Activated CD8-positive, alpha-beta T cell treated with anti-CD3 and anti-CD28 coated beads for 36 hours (primary cell): ENCODE results near the gene ZNF254. TPM values are rescaled to one million over a fixed set of nuclear protein-coding genes. Genes with fewer than 3 reads are reported as not detected.
"Not testable (repeated sequence)": the region's sequence is repeated elsewhere in the genome, so short reads cannot be mapped to it uniquely, and the experiment has no call there.

Experiments
- ATAC-seq: fragments of 200-7000 bp; cut with Tn5 transposase; one replicate; pipeline ENCODE4 v1.10.0; 2021; ENCODE audit warnings: mild to moderate bottlenecking, moderate library complexity
- CTCF ChIA-PET: fragments of 350-600 bp; sonication (Branson Sonifier 250); formaldehyde crosslinking; loops from one replicate; lab custom pipeline; 2021; ENCODE audit warnings: antibody characterized with exemption; lab: Charles Lee
- POLR2A ChIA-PET: fragments of 350-600 bp; sonication (Branson Sonifier 250); formaldehyde crosslinking; loops from one replicate; lab custom pipeline; 2021; ENCODE audit warnings: antibody characterized with exemption; lab: Charles Lee
- DNase-seq: peaks from one replicate; pipeline ENCODE4 v3.0.0-alpha.2; 2020
- H3K27ac Mint-ChIP-seq: one replicate; pipeline ENCODE4 v1.8.0; 2021; ENCODE audit warnings: mild to moderate bottlenecking, mixed read lengths
- H3K27me3 Mint-ChIP-seq: one replicate; pipeline ENCODE4 v1.8.0; 2021; ENCODE audit warnings: mixed read lengths
- H3K36me3 Mint-ChIP-seq: one replicate; pipeline ENCODE4 v1.8.0; 2021; ENCODE audit warnings: low read depth, mixed read lengths
- H3K4me1 Mint-ChIP-seq: one replicate; pipeline ENCODE4 v1.8.0; 2021; ENCODE audit warnings: low read depth, mixed read lengths
- H3K4me3 Mint-ChIP-seq: one replicate; pipeline ENCODE4 v1.8.0; 2021; ENCODE audit warnings: mild to moderate bottlenecking, moderate library complexity, mixed read lengths
- H3K9me3 Mint-ChIP-seq: one replicate; pipeline ENCODE4 v1.8.0; 2021; ENCODE audit warnings: mixed read lengths
- intact Hi-C: fragments of 100-400 bp; cut with micrococcal nuclease; formaldehyde crosslinking; loops from one replicate; pipeline ENCODE4 v1.10.0; 2022
- total RNA-seq, 2 experiments: library from RNA; stranded (reverse); gene quantifications; one replicate each; pipeline ENCODE4 v1.2.3, GENCODE V29; 2021
- TF ChIP-seq, protein P1 (sequence below): fragments of 200-600 bp; IDR thresholded peaks from one replicate; pipeline ENCODE4 v1.8.0; 2022; ENCODE audit warnings: antibody characterized with exemption, mild to moderate bottlenecking

ZNF254 gene
- total RNA-seq, 2 experiments from 2014 or later = 9.7 to 10.0 TPM

DNA sequence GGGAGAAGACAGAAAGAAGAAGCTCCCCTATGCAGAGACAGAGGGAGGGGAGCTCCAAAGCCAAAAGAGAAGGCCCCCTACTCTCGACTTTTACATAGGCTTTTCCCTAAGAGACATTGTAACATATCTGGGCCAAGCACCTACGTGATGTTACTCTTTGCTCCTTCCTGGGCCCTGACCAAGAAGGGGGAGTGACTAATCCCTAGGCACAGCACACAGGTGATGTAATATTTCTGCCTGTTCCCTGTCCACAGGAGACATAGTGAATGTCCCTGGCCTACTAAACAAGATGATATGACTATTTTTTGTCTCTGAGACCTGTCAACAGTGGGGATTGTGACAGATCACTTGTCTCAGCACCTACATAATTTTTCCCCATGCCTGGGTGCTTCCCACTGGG lies 15.9 kb upstream of the ZNF254 start:
- intact Hi-C loops = no loop called here
- TF ChIP-seq, protein P1, sequence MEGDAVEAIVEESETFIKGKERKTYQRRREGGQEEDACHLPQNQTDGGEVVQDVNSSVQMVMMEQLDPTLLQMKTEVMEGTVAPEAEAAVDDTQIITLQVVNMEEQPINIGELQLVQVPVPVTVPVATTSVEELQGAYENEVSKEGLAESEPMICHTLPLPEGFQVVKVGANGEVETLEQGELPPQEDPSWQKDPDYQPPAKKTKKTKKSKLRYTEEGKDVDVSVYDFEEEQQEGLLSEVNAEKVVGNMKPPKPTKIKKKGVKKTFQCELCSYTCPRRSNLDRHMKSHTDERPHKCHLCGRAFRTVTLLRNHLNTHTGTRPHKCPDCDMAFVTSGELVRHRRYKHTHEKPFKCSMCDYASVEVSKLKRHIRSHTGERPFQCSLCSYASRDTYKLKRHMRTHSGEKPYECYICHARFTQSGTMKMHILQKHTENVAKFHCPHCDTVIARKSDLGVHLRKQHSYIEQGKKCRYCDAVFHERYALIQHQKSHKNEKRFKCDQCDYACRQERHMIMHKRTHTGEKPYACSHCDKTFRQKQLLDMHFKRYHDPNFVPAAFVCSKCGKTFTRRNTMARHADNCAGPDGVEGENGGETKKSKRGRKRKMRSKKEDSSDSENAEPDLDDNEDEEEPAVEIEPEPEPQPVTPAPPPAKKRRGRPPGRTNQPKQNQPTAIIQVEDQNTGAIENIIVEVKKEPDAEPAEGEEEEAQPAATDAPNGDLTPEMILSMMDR = no peak
- H3K27me3 Mint-ChIP-seq = no peaks in the 10 kb centered on the region
- H3K36me3 Mint-ChIP-seq = peaks cover 63% of the 10 kb centered on the region
- DNase-seq = no peak
- H3K4me3 Mint-ChIP-seq = no peak overlapping the region
- H3K27ac Mint-ChIP-seq = no peak overlapping the region
- no peak for ATAC-seq
- ChIA-PET CTCF (no interaction called here), POLR2A (no interaction called here)
- H3K9me3 Mint-ChIP-seq = peaks cover 5% of the 10 kb centered on the region
- no peaks in the 10 kb centered on the region for H3K4me1 Mint-ChIP-seq

DNA sequence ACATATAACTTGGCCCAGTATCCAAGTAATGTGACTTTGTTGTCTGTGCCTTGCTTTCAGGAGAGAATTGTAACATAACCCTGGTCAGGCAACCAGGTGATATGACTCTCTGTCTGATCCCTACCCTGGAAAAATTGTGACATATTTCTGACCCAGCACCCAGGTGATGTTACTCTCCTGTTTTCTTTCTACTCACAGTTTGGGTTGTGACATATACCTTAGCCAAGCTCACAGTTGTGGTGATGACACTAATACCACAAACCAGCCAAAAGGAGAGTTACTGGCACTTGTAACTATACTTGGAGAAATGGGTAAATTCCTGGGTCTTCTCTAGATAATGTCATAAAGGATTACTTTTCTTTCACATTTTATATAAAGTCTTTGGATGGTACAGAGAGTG lies 14.3 kb upstream of the ZNF254 start:
- CTCF ChIA-PET = no interaction called here
- Mint-ChIP-seq H3K27ac (no peak overlapping the region), H3K4me3 (no peak overlapping the region), H3K36me3 (peaks cover 56% of the 10 kb centered on the region), H3K4me1 (no peaks in the 10 kb centered on the region), H3K9me3 (peaks cover 5% of the 10 kb centered on the region), H3K27me3 (no peaks in the 10 kb centered on the region)
- DNase-seq (no peak), ATAC-seq (no peak)
- intact Hi-C loops = no loop called here
- TF ChIP-seq, protein P1 = no peak
- POLR2A ChIA-PET = no interaction called here

DNA sequence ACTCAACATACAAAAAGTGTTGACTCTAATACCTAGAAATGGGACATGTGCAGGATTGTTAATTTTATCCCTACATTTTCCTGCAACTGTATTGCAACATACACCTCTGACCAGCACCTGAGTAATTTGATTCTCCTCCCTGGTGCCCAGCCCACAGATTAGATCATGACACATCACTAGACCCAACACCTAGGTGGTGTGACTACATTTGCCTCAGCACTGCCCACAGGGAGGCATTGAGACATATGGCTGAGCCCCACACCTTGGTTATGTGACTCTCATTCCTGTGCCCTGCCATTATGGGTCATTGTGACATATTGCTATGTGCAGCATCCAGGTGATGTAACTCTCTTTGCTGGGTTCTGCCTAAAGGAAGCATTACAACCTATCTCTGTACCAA lies 13.2 kb upstream of the ZNF254 start:
- peaks cover 49% of the 10 kb centered on the region for H3K36me3 Mint-ChIP-seq
- no peaks in the 10 kb centered on the region for H3K27me3 Mint-ChIP-seq
- no peaks in the 10 kb centered on the region for H3K4me1 Mint-ChIP-seq
- H3K4me3 Mint-ChIP-seq = no peak overlapping the region
- intact Hi-C loops = no loop called here
- no peak for ATAC-seq
- H3K27ac Mint-ChIP-seq = no peak overlapping the region
- TF ChIP-seq, protein P1 = no peak
- CTCF ChIA-PET = no interaction called here
- DNase-seq = no peak
- POLR2A ChIA-PET = no interaction called here
- peaks cover 5% of the 10 kb centered on the region for H3K9me3 Mint-ChIP-seq

DNA sequence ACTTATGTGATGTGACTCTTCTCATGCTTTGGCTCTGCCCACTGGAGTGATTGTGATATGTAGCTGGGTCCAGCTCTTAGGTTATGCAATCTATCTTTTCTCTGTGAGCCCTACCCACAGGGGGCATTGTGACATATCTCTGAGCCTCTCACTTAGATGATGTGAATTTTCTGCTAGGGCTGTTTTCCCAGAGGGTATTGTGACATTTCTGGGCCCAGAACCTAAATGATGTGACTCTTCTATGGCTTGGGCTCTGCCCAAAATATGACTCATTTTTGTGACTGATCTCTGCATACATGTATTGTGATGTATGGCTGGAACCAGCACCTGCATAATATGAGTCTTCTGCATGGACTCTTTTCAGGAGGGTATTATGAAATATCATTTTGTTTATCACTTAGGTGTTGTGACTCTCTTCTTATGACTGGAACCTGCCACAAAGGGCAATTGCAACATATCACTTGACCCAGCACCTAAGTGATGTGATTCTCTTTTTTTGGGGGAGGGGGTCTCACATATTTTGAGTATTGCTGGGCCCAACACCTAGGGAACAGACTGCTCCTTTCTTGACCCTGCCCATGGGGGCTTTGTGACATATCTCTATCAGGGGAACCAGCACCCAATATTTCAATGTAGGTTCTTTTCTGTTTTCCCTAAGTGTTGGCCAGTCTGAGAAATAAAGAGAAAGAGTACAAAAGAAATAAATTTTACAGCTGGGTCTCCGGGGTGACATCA lies 12.1 kb upstream of the ZNF254 start:
- ATAC-seq = peak; percentile 49
- TF ChIP-seq, protein P1 = no peak
- ChIA-PET POLR2A (no interaction called here), CTCF (no interaction called here)
- intact Hi-C loops = no loop called here
- no peak overlapping the region for H3K27ac Mint-ChIP-seq
- DNase-seq = no peak
- H3K9me3 Mint-ChIP-seq = peaks cover 5% of the 10 kb centered on the region
- peaks cover 52% of the 10 kb centered on the region for H3K36me3 Mint-ChIP-seq
- no peak overlapping the region for H3K4me3 Mint-ChIP-seq
- no peaks in the 10 kb centered on the region for H3K27me3 Mint-ChIP-seq
- no peaks in the 10 kb centered on the region for H3K4me1 Mint-ChIP-seq

DNA sequence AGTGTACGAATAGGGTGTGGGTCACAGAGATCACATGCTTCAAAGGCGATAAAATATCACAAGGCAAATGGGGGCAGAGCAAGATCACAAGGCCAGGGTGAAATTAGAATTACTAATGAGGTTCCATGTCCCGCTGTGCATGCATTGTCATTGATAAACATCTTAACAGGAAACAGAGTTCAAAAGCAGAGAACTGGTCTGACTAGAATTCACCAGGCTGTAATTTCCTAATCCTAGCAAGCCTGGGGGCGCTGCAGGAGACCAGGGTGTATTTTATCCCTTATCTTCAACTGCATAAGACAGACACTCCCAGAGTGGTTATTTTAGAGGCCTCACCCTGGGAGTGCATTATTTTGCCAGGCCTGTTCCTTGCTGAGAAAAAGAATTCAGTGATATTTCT lies 11.5 kb upstream of the ZNF254 start:
- POLR2A ChIA-PET, H3K4me1 Mint-ChIP-seq, H3K27ac Mint-ChIP-seq, intact Hi-C loops, H3K9me3 Mint-ChIP-seq, H3K27me3 Mint-ChIP-seq, CTCF ChIA-PET, H3K4me3 Mint-ChIP-seq, DNase-seq, ATAC-seq: not testable (repeated sequence)
- peaks cover 48% of the 10 kb centered on the region for H3K36me3 Mint-ChIP-seq
